ENCODE results near the gene ATXN2L.

- TF ChIP-seq PKNOX1 (IDR thresholded peaks at IDR 0.05) (no peak), TCF7 (IDR thresholded peaks at IDR 0.05; ENCODE audit: borderline replicate concordance) (no peak), SRF (IDR thresholded peaks at IDR 0.05; ENCODE audit: low read depth in 2 of 2, low read length in 2 of 2) (no peak)
Measured at GRCh38 chr16:28872952-28873351, 50.2 kb downstream of the ATXN2L start.

Measured in GM12878 (cell line).